NCI-H2196 (cell line): ENCODE results near the gene CAST.
"Not testable (repeated sequence)": the region's sequence is repeated elsewhere in the genome, so short reads cannot be mapped to it uniquely, and the experiment has no call there.

ENCODE experiments used
- DNase-seq: peaks from one replicate; lab custom pipeline; 2025; ENCODE audit not compliant: unreplicated experiment; lab: John Stamatoyannopoulos, UW

The CAST gene

DNA sequence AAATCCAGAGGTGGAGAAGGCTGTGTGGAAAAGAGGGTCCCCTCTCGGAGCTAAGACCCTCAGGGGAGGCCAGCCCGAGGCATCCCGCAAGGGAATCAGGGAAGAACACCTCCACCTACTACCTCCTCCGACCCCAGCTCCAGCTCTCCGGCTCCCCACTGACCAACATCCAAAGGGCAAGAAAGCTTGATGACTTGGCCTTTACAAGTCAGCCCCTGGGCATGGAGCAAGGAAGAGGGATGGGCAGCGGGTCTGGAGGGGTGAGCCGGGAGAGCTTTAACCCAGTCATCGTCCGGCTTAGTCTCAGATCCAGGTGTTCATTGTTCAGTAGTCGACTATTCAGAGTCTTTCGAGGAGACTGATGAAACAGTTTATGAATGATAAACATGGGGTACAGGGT lies 113.5 kb downstream of the CAST start:
- no peak for DNase-seq

DNA sequence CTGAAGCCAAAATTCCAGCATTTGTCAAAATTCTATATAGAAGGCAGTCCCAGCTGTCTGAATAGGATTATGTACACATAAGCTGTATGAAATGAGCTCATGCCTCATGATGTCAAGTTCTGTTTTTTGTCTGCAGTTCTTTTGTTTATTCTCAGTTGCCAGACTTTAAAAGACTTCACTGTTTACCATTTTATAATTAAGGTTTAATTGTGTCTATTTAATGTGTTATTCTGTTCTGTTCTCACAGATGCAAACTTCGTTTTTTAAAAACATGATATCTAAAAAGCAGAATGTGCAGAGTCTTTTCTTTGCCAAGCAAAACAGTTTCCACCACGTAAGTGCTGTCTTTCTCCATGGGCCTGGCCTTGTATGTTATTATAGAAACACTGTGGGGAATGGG lies 114.4 kb downstream of the CAST start:
- DNase-seq, result no peak

DNA sequence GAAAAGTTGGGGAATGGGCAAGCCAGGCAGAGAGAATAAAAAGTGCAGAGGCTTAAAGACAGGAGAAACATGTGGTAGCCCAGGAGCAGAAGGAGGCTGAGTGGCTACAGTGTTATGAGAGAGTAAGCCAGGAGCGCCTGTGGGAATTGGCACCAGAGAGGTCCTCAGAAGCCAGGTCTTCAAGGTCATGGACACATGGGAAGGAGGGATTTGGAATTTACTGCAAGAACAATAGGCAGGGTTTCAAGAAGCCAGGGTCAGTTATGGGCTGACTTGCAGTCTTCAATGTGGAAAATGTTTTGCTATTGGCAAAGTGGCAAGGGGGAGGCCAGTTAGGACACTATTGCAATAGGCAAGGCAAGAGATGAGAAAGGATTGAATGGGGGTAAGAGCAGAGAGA lies 116.2 kb downstream of the CAST start:
- DNase-seq, result no peak

DNA sequence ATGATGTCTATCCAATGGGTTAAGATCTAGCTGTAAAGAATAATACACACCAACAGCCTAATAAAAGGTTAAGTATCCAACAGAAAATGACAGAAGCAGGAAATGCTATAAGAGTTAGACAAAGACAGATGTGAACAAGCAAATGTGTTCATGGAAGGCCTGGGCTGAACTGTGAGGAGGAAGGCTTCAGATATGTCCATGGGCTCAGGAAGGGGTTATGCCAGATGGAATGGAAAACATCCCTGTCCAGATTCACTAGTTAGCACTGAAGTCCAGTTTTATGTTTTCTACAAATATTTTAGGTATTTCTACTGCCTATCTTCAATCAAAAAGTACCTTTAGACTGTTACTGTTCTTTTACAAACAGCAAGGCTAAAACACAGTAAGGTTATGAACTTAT lies 118.5 kb downstream of the CAST start:
- DNase-seq, result no peak

DNA sequence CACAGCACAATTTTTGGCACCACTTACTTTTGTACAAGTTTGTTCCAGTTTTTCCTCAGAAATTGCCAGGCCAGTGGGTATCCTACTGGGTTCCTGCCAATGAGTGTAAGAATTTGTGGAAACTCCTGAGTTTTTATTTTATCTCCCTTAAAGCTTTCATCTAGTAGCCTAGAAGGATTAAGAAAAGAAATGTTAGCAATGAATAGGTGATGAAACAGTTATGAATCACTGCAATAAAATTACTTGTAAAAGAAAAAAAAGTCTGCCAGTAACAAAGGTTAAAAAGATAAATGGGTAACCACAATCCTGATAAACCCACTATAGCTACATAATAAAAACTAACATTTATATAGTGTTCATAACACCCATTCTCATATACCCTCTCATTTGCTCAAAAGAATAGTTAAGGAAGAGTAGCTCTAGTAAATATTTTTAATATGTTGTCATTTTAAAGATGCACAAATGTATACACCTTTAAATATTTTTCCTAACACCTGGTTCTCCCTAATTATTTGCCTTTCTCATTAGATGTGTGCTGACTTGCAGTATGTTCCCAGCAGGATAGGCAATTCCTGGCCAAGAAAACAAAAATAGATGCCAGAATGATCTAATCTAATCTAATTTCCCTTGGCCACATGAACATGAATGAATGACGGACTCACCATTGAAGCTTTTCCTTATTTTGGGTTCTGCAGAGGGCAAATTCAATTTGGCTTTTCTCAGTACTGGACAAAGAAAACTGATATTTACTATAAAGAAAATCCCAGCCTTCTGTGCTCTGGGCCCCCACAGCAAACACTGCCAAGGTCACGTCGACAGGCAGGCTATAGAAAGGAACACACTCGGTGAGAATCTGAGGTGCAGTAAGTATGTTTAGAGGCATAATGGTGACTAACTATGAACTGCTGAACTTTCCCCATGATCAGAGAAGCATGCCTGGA lies 119.1 kb downstream of the CAST start:
- DNase-seq, result no peak

DNA sequence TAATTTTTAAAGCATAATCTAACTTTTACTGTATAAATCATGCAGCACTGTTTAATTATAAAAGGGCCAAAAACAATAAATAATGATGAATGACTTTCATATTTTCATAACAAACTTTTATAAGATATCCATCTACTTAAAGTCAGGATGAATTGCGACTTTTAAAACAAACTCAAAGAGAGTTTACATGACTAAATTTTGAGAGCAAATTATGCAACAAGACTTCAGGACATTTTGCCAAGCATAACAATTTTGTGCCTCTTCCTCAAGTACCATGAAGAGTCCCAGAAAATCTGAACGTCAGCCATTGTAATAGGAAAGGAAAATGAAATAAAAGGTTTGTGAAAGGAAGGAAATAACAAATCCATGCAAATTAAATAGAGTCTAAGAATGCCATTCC lies 121.2 kb downstream of the CAST start:
- no peak for DNase-seq

DNA sequence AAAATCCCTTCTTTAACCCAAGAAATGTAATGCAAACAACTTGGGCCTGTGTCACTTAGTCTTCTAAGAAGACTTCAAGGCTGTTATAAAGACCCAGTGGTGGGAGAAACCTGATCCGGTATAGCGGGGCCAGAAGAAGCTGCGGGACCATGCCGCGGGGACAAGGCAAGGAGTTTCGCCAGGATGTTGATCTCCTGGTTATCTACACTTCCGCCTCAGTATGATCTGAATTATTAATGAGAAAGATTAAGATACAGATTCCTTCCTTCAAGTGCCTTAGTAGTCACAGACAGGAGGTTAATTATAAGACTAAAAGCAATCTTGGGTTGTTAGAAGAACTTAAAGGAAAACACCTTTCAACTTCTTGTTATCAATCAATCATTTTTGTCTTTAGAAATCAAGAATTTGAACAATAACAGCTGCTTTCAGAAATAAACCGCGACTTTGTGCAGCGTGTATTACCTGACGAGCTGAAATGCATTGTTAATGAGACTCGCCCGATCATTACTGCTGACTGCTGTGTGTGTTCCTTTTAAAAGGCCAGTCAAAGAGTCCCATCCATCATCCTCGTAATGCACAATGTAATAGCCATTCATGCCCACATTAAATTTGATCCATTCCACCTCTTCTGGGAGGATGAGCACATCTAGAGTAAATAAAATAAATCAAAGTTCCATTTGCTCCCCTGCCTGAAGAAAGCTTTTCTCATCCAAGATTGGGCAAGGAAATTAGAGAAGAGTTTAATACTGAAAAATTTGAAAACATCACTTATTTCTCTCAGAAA lies 123.3 kb downstream of the CAST start:
- DNase-seq, result no peak

DNA sequence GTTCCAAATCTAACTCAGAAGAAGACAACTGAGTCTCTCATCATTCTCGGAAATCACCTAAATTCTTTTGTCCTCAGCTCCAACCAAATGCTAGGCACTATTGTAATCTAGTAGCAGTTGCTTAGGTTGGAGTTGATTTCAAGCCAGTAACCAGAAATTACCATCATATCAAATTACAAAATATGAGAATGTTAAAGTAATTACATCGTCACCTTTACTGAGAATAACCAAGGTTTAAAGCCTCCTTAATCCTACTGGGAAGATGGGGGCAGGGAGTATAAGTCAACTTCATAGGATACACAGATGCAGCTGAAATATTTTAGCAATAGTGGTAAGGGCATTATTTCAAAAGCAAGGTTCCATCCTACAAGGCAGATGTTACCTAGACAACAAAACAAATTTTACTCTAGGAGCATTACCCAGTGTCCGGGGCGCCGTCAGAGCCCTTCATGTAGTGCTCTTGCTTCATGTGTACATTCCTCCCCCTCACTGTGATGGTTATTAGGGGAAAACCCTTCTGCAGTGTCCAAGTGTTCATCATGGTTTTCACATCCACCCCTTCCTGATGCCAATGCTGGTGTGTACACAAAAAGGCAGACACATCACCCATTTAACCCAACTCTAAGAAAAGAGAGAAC lies 126.1 kb downstream of the CAST start:
- no peak for DNase-seq

DNA sequence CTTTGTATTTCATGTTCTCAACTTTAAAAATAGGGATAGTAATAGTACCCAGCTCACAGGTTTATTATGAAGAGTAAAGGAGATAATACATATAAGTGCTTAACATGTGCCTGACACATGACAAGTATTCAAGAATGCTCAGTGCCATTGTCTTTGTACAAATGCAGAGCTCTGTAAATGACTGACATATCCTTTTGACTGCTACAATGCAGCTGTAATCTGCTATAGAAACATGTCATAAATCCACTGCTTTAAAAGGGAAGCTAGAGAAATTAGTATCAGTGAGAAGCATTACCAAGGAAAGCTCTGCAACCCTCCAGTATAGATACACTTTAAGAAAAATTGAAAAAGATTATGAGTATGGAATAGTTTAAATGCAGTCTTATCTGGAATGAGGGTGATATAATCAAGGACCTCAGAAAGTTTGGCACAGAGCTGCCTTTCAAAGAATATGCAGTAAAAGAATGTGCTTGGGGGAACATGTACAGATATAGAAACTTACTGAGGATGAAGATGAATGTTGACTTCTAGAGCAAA lies 127.7 kb downstream of the CAST start:
- DNase-seq, result no peak

DNA sequence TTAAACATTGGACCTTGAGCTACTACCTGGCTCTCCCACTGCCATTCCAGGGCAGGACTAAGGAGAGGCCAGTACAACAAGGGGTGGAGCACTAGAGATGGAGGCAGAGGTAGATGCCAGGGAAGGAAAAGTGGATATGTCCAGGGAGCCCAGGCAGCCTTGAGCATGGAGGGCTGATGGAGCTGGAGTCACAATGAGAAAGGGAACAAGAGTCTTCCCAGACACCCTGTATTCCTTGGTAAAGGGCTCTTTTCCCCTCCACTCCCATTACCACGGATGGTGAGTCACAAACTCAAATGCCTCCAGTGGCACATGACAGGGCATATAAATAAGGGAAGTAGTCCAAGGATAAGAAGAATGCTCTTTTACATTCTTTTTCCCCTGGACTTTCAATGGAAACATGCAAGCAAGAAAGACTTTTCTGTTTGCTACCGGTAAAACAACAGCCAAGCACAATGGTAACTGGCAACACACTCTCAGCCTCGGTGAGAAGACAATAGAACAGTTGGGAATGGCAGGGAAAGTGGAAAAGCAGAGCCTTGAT lies 128.9 kb downstream of the CAST start:
- DNase-seq, result no peak

DNA sequence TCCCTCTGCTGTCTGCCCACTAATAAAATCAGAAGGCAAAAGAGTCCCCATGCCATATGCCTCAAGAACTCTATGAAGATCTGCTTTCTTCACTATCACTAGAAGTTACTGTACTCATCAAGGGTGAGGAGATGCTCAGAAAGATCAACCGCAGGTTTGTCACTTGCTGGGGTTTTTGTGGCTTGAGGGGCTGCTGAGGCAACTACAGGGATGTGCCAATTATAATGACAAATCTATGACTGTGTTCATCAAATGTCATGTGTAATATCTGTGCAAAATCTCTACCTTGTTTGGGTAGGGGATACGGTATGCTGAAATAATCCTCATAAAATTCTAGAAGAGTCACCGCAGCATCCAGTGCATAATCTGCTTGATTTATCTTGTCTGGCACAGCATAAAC lies 132.6 kb downstream of the CAST start:
- DNase-seq, result no peak

DNA sequence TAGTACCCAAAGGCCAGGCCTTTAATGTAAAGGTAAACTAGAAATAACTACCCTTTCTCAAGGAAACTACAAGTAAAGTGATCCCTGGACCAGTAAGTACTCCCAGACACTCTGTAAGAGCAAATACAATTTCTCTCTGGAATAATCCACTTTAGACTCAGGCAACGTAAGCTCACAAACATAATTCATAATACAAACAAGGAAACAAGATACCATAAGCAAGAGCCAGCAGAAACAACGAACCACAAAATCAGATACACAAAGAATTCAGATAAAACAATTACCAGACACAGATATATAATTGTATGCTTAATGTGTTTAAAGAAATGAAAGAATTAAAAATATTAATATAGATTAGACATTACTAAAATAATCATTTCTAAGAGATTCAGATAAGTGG lies 133.4 kb downstream of the CAST start:
- DNase-seq, result no peak

DNA sequence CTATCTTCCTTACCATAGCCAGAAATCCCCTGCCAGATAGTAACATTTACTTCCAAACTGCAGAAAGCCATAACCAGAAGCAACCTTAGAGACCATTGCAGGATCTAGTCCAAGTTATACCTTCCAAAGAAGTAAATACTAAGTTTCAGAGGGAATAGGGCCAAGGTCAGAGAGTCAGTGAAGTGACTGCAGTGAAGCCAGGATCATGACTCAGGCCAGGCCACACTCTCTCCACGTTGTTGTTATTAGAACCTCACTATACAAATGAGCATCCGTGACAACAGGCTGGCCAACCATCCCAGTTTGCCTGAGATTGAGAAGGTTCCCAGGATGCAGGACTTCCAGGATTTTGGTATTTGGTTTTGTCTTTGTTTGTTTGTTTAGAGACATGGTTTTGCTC lies 134.3 kb downstream of the CAST start:
- no peak for DNase-seq

DNA sequence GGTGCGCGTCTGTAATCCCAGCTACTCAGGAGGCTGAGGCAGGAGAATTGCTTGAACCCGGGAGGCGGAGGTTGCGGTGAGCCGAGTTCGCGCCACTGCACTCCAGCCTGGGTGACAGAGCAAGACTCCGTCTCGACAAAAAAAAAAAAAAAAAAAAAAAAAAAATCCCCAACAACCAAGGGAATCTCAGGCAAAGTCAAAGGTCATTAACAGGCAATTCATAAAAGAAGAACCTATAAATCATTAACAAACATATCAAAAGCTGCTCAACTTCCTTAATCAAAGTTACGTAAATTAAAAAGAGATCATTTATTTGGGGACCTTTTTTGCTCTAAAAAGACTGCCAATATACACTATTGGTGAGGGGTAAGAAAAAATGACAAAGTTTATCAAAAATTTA lies 139.5 kb downstream of the CAST start:
- not testable (repeated sequence) for DNase-seq

DNA sequence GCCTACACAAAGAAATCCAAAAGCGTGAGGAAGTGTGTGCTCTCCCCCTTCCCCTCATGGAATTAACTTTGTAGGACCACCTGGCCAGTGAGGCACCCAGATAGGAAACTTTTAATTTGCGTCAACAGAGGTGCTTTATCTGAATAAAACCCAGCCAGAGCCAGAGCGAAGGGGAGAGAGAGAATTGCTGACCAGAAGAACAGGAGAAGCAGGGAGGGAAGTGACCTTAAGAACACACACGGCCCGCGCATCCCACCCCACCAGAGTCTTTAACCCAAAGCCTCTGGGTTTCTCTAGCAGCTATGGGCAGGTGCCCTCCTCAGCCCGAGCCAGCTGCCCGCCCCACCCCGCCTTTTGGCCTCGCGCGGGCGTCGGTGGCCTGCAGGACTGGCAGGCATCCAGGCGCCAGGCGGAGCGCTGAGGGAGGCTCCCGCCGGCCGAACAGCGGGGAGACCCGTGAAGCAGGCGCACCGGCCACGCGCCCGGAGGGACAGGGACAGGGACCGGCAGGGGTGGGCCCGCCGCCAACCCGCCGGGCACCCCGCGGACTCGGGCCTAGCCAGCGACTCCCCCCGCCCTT lies 145.0 kb downstream of the CAST start:
- DNase-seq, result peak; percentile 54

DNA sequence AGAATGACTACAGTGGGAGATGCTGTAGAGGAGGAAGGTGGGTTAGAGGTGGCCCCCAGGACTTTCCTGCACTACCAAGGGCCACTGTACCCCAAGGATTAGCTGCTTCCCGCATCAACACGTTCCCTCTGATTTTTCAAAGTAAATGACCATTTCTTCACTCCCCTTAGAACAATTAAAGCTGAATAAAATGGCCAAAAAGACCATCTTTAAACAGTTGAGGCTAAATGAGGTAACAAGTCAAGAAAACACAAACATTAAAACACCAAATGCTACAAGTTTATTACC lies 146.3 kb downstream of the CAST start:
- no peak for DNase-seq

DNA sequence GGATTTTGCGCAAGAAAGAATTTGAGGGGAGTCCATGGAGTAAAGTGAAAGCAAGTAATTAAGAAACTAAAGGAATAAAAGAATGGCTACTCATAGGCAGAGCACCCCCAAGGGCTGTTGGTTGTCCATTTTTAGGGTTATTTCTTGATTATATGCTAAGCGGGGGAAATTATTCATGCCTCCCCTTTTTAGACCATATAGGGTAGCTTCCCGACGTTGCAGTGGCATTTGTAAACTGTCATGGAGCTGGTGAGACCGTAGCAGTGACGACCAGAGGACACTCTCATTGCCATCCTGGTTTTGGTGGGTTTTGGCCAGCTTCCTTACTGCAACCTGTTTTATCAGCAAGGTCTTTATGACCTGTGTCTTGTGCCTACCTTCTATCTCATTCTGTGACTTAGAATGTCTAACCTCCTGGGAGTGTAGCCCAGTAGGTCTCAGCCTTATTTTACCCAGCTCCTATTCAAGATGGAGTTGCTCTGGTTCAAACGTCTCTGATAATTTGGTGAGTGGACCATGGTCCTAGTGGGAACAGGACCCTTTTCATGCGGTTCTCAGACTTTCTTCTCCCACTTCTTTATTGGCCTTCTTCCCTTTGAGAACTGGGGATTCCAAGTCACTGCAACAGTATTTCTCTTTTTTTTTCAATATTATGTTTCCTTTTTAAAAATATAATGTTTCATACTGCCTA lies 146.8 kb downstream of the CAST start:
- no peak for DNase-seq

DNA sequence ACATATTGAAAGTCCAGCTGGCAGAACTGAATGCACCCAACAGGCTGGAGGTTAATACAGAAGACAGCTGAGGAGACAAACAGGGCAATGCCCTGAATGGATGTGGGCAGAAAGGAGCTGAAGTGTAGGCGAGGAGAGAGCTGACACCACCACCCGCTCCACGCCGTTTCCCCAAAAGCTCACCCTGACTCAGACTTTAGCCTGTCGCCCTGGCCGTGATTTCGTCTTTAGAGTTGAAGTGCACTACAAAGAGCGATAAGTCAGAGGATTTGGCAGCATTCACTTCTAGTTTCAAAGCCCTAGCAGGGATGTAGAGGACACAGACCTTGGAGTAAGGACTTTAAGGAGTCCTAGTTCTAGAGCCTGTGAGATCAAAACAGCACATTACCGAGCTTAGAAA lies 147.7 kb downstream of the CAST start:
- DNase-seq, result no peak

DNA sequence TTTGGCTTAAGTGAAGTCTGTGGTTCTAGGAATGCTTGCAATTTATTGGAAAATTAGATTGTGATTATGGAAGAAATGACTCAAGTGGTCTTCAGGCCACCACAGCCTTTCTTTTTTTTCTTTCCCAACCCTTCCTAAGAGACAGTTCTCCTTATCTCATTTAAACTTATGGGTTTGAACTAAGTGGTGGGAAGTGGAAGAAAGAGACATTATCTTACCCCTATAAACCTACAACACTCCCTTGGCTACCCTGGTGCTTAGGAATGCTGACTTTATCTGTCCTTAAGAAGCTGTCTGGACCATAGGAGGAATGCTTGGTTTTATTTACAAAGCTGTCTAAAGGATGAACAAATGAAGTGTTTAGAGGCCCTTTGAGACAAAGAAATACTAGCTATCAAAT lies 150.7 kb downstream of the CAST start:
- no peak for DNase-seq

DNA sequence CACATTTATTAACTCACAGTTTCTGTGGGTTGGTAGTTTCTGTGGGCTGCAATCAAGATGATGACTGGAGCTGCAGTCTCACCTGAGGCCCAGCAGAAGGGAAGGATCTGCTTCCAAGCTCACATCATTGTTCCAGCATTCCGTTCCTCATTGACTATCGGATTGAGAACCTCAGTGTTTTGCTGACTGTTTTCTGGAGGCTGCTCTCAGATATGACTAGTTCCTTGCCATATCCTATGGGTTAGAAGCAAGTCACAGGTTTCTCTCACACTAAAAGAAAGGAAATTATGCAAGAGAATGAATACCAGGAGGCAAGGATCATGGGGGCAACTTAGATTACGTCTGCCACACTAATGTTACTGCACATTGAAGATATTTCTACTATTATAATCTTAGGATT lies 151.9 kb downstream of the CAST start:
- no peak for DNase-seq
